OCI-LY7 (cell line): ENCODE results near the gene CDH6.

Experiments
- CTCF ChIP-seq: fragments of 200-600 bp; sonication (generic); conservative IDR thresholded peaks from 2 replicates; pipeline ENCODE4 v1.5.1; 2014; ENCODE audit warnings: mild to moderate bottlenecking, antibody characterized with exemption, low read length, moderate library complexity, mixed read lengths
- EZH2phosphoT487 ChIP-seq: fragments of 200-600 bp; sonication (generic); IDR thresholded peaks from 2 replicates; pipeline ENCODE4 v1.6.1; 2018; ENCODE audit warnings: low read depth, borderline replicate concordance, mild to moderate bottlenecking, mixed run types, antibody characterized with exemption, low read length, moderate library complexity, mixed read lengths

DNA sequence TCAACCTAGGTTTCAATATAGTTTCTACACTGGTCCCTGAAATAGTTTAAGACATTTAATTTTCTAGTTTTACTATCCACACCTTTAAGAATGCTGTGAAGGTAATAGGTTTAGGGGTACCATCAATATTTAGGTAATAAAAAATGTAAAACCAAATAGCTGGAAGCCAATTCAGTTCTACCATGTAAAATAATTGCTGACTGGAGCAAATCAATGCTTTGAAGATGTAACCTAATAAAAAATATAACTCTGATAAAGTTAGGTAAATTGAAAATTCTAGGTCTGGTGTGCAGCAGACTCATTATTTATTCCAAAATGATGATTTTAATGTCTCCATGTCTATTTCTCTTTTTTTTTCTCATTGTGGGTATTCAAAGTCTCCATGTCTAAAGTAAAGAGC lies 21.8 kb downstream of the CDH6 start:
- TF ChIP-seq CTCF (no peak), EZH2phosphoT487 (no peak)
